ACC112 (cell line): ENCODE results near the gene PLXNC1.

Experiments
- H2AFZ ChIP-seq: fragments of 200-600 bp; sonication (generic); one replicate; pipeline ENCODE4 v1.6.0; 2017; ENCODE audit warnings: antibody characterized with exemption, low read length; ENCODE audit not compliant: unreplicated experiment
- H3K27ac ChIP-seq: fragments of 200-600 bp; sonication (generic); 2 replicates; pipeline ENCODE4 v1.5.1; 2014; ENCODE audit warnings: low read depth, mild to moderate bottlenecking, antibody characterized with exemption, low read length, moderate library complexity
- H3K27me3 ChIP-seq: fragments of 200-600 bp; sonication (generic); 2 replicates; pipeline ENCODE4 v1.6.1; 2014; ENCODE audit warnings: mild to moderate bottlenecking, antibody characterized with exemption, low read length, moderate library complexity, mixed read lengths; ENCODE audit not compliant: insufficient read depth
- H3K36me3 ChIP-seq: fragments of 200-600 bp; sonication (generic); 2 replicates; pipeline ENCODE4 v1.6.1; 2016; ENCODE audit warnings: mild to moderate bottlenecking, antibody characterized with exemption, low read length, moderate library complexity, mixed read lengths; ENCODE audit not compliant: insufficient read depth
- H3K4me1 ChIP-seq: fragments of 200-600 bp; sonication (generic); one replicate; pipeline ENCODE4 v1.6.1; 2016; ENCODE audit warnings: low read length, mixed read lengths; ENCODE audit not compliant: insufficient read depth, unreplicated experiment, control insufficient read depth
- H3K4me3 ChIP-seq: fragments of 200-600 bp; sonication (generic); 2 replicates; pipeline ENCODE4 v1.5.1; 2014; ENCODE audit warnings: mild to moderate bottlenecking, low read depth, low read length
- H3K79me2 ChIP-seq: fragments of 200-600 bp; sonication (generic); one replicate; pipeline ENCODE4 v1.6.0; 2016; ENCODE audit warnings: low read length; ENCODE audit not compliant: control insufficient read depth, unreplicated experiment, insufficient read depth

The PLXNC1 gene

GRCh38 chr12:94220804-94221203 lies 72.4 kb downstream of the PLXNC1 start:
- H3K4me1 ChIP-seq = no peaks in the 10 kb centered on the region
- H2AFZ ChIP-seq = no peak overlapping the region
- no peaks in the 10 kb centered on the region for H3K79me2 ChIP-seq
- no peak overlapping the region for H3K4me3 ChIP-seq
- no peak overlapping the region for H3K27ac ChIP-seq
- peaks cover 59% of the 10 kb centered on the region for H3K27me3 ChIP-seq
- no peaks in the 10 kb centered on the region for H3K36me3 ChIP-seq

GRCh38 chr12:94222351-94223084 lies 74.1 kb downstream of the PLXNC1 start:
- Histone ChIP-seq H3K79me2 (no peaks in the 10 kb centered on the region), H3K36me3 (no peaks in the 10 kb centered on the region), H3K4me1 (no peaks in the 10 kb centered on the region), H3K4me3 (no peak overlapping the region), H3K27ac (no peak overlapping the region), H2AFZ (no peak overlapping the region), H3K27me3 (peaks cover 75% of the 10 kb centered on the region)

DNA sequence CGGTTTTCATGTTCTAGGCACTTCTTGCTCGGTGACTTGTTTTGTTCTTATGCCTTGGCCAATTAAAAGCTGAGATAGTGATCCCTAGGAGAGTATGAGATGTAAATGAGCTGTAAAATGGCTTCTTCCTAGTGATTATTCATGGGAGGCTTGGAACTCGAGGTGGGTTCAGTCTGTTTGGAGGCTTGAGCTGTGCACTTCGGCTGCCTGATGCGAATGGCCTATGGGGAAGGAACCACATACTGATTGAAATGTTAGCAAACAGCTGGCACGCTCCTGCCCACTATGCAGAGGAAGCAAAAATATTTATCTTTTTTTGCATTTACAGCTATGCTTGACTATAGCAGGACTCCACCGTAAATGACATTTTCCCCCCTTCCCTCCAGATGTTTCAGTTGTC lies 75.5 kb downstream of the PLXNC1 start:
- H3K4me3 ChIP-seq = no peak overlapping the region
- no peaks in the 10 kb centered on the region for H3K79me2 ChIP-seq
- H3K4me1 ChIP-seq = no peaks in the 10 kb centered on the region
- H2AFZ ChIP-seq = no peak overlapping the region
- no peaks in the 10 kb centered on the region for H3K36me3 ChIP-seq
- H3K27me3 ChIP-seq = peaks cover 89% of the 10 kb centered on the region
- no peak overlapping the region for H3K27ac ChIP-seq

- H3K36me3 ChIP-seq = no peaks in the 10 kb centered on the region
- no peaks in the 10 kb centered on the region for H3K79me2 ChIP-seq
- H3K27me3 ChIP-seq = peaks cover 86% of the 10 kb centered on the region
- H3K4me1 ChIP-seq = no peaks in the 10 kb centered on the region
- H3K27ac ChIP-seq = no peak overlapping the region
- no peak overlapping the region for H3K4me3 ChIP-seq
- H2AFZ ChIP-seq = no peak overlapping the region
These were observed 77.1 kb downstream of the PLXNC1 start for GRCh38 chr12:94225506-94225905.

GRCh38 chr12:94225947-94226630 lies 77.7 kb downstream of the PLXNC1 start:
- Histone ChIP-seq H3K79me2 (no peaks in the 10 kb centered on the region), H3K27me3 (peaks cover 80% of the 10 kb centered on the region), H3K4me1 (no peaks in the 10 kb centered on the region), H3K27ac (no peak overlapping the region), H3K36me3 (no peaks in the 10 kb centered on the region), H3K4me3 (no peak overlapping the region), H2AFZ (no peak overlapping the region)

- no peak overlapping the region for H3K27ac ChIP-seq
- H3K79me2 ChIP-seq = no peaks in the 10 kb centered on the region
- H3K36me3 ChIP-seq = no peaks in the 10 kb centered on the region
- peaks cover 70% of the 10 kb centered on the region for H3K27me3 ChIP-seq
- no peak overlapping the region for H2AFZ ChIP-seq
- H3K4me1 ChIP-seq = no peaks in the 10 kb centered on the region
- no peak overlapping the region for H3K4me3 ChIP-seq
These were observed 78.7 kb downstream of the PLXNC1 start for GRCh38 chr12:94227066-94227465.

- H3K27ac ChIP-seq = no peak overlapping the region
- H3K4me3 ChIP-seq = no peak overlapping the region
- H3K36me3 ChIP-seq = no peaks in the 10 kb centered on the region
- H3K4me1 ChIP-seq = no peaks in the 10 kb centered on the region
- H3K79me2 ChIP-seq = no peaks in the 10 kb centered on the region
- no peak overlapping the region for H2AFZ ChIP-seq
- peaks cover 65% of the 10 kb centered on the region for H3K27me3 ChIP-seq
These were observed 80.1 kb downstream of the PLXNC1 start for GRCh38 chr12:94228488-94228907.

DNA sequence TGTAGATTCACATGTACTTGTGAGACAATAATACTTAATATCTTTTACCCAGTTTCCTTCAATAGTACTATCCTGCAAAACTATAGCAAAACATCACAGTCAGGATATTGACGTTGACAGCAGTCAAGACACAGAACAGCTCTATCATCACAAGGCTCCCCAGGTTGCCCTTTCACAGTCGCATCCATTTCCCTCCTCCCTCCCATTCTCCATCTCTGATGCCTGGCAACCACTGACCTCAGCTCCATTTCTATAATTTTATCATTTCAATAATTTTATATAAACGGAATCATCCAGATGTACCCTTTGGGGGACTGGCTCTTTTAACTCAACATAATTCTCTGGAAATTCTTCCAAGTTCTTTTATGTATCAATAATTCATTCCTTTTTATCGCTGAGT lies 81.5 kb downstream of the PLXNC1 start:
- H3K27ac ChIP-seq = no peak overlapping the region

GRCh38 chr12:94230357-94230905 lies 82.1 kb downstream of the PLXNC1 start:
- Histone ChIP-seq H3K4me1 (no peaks in the 10 kb centered on the region), H3K27me3 (peaks cover 55% of the 10 kb centered on the region), H3K79me2 (no peaks in the 10 kb centered on the region), H3K4me3 (no peak overlapping the region), H2AFZ (no peak overlapping the region), H3K36me3 (no peaks in the 10 kb centered on the region), H3K27ac (no peak overlapping the region)

More for the DNA sequence above, 81.5 kb downstream of the PLXNC1 start:
- Histone ChIP-seq H3K4me1 (no peaks in the 10 kb centered on the region), H3K4me3 (no peak overlapping the region), H3K79me2 (no peaks in the 10 kb centered on the region), H3K36me3 (no peaks in the 10 kb centered on the region), H3K27me3 (peaks cover 60% of the 10 kb centered on the region), H2AFZ (no peak overlapping the region)

DNA sequence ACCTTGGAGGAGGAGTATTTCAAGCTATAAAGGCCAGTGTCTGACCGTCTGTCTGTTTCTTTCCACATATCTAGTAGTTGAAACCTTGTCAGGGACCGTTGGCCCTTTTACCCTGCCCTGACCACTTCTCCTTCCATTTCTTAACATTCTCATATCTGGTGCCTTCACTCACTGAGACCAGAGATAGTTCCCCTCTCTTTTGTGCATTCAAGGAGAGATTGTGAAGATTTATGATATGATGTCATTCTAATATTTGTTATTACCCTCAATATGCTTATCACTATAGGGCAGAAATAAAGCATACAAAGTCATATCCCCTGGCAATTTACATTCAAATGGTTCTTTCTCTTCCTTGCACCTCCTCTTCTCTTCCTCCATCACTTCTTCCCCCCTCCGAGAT lies 83.3 kb downstream of the PLXNC1 start:
- Histone ChIP-seq H3K27me3 (peaks cover 54% of the 10 kb centered on the region), H3K4me1 (no peaks in the 10 kb centered on the region), H3K79me2 (no peaks in the 10 kb centered on the region), H2AFZ (no peak overlapping the region), H3K27ac (no peak overlapping the region), H3K4me3 (no peak overlapping the region), H3K36me3 (no peaks in the 10 kb centered on the region)

DNA sequence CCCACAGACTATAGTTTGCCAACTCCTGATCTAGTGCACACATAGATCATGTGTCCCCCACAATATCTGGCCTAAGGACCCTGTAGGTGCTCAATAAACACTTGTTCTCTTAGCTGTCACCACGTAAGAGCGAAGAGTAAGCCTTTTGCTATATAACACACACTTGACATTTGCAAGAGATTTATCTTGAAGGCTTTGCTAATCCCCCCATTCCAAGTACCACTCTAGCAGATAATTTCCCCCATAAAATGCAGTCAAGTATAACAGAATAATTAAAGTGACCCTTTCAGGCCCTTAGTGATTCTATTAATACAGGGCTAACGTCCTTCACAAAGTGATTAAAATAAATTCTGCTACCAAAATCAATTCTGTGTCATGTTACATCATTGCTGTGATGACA lies 87.5 kb downstream of the PLXNC1 start:
- Histone ChIP-seq H3K27me3 (peaks cover 64% of the 10 kb centered on the region), H3K4me3 (no peak overlapping the region), H3K4me1 (no peaks in the 10 kb centered on the region), H3K27ac (no peak overlapping the region), H3K36me3 (no peaks in the 10 kb centered on the region), H3K79me2 (no peaks in the 10 kb centered on the region), H2AFZ (no peak overlapping the region)
